Measurements from ENCODE around the gene PIK3C2G.

PIK3C2G gene

DNA sequence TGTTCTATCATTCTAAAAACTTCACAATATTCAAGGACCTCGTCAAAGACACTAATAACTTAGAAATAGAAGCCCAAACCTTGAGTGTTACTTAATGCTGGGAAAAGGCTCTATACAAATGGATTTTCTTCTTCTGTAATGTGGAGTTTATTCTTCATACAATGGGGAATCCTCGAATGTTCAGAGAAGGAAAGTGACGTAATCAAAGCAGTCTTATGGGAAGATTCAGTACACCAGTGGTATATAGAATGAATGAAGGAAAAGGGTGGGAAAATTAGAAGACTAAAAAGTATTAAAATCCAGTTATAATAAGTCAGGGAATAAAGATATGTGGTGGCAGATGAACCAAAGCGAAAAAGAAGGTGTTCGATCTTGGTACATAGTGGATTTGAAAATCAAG is 370.0 kb downstream of the PIK3C2G start:
- no peaks in the 10 kb centered on the region for H3K9me2 ChIP-seq (replicated peaks; ENCODE audit: control insufficient read depth, low read length)
- H3K4me1 ChIP-seq (ENCODE audit: control insufficient read depth, low read length): no peaks in the 10 kb centered on the region
- H3K79me2 ChIP-seq (ENCODE audit: control insufficient read depth, low read length): no peaks in the 10 kb centered on the region
- H3K4me2 ChIP-seq (ENCODE audit: low read length): no peak overlapping the region
- no peaks in the 10 kb centered on the region for H3K9me3 ChIP-seq (ENCODE audit: control insufficient read depth, insufficient read depth, low read length)
- TF ChIP-seq EZH2phosphoT487 (IDR thresholded peaks at IDR 0.05; ENCODE audit: borderline replicate concordance, low read length) (no peak), CTCF (IDR thresholded peaks at IDR 0.05; ENCODE audit: low read depth, low read length, poor library complexity, severe bottlenecking) (no peak)
- H3K27me3 ChIP-seq (ENCODE audit: control insufficient read depth, low read length): no peaks in the 10 kb centered on the region
- no peaks in the 10 kb centered on the region for H4K20me1 ChIP-seq (ENCODE audit: control insufficient read depth, insufficient read depth, low read depth, low read length)
- H3K27ac ChIP-seq (ENCODE audit: low read depth, low read length): no peak overlapping the region
- no peaks in the 10 kb centered on the region for H3F3A ChIP-seq (ENCODE audit: control insufficient read depth, insufficient read depth)
- H3K36me3 ChIP-seq (ENCODE audit: control insufficient read depth, low read length): no peaks in the 10 kb centered on the region
- no peak overlapping the region for H3K4me3 ChIP-seq (ENCODE audit: low read length)

DNA sequence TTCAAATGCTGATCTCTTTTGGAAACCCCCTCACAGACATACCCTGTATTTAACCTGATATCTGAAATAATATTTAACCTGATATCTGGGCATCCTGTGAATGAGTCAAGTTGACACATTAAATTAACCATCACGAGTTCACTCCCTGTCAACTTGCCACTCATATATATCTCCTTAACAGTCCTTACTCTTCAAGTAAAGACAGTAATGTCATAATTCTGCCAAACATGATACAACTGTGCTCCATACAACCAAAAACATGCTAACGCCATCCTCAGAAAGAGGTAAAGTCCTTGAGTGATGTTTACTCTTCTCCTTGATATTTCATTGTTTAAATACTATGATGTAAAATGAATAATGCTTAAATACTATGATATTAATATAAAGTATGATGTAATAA is 371.5 kb downstream of the PIK3C2G start:
- Histone ChIP-seq H3K4me2 (ENCODE audit: low read length) (no peak overlapping the region), H3K9me3 (ENCODE audit: control insufficient read depth, insufficient read depth, low read length) (no peaks in the 10 kb centered on the region), H3K27me3 (ENCODE audit: control insufficient read depth, low read length) (no peaks in the 10 kb centered on the region), H3K36me3 (ENCODE audit: control insufficient read depth, low read length) (no peaks in the 10 kb centered on the region), H3K4me1 (ENCODE audit: control insufficient read depth, low read length) (no peaks in the 10 kb centered on the region), H3K27ac (ENCODE audit: low read depth, low read length) (no peak overlapping the region), H3K79me2 (ENCODE audit: control insufficient read depth, low read length) (no peaks in the 10 kb centered on the region), H3K4me3 (ENCODE audit: low read length) (no peak overlapping the region), H4K20me1 (ENCODE audit: control insufficient read depth, insufficient read depth, low read depth, low read length) (no peaks in the 10 kb centered on the region), H3K9me2 (replicated peaks; ENCODE audit: control insufficient read depth, low read length) (no peaks in the 10 kb centered on the region), H3F3A (ENCODE audit: control insufficient read depth, insufficient read depth) (no peaks in the 10 kb centered on the region)
- no peak for TF ChIP-seq CTCF (IDR thresholded peaks at IDR 0.05; ENCODE audit: low read depth, low read length, poor library complexity, severe bottlenecking)
- no peak for TF ChIP-seq EZH2phosphoT487 (IDR thresholded peaks at IDR 0.05; ENCODE audit: borderline replicate concordance, low read length)

DNA sequence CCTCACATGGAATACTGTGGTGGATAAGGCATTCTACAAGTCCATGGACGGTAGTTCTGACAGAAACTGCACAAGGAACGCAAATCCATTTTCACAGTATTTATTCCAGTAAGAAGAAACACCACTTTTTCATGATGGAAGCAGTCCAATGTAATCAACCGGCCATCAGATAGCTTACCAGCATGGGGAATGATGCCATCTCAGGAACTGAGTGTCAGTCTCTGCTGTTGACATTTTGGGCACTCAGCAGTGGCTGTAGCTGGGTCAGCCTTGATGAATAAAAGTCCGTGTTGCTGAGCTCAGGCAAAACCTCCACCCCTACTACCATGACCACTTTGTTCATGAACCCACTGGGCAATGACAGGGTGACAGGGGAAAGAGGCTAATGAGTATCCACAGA is 373.1 kb downstream of the PIK3C2G start:
- H3K27ac ChIP-seq (ENCODE audit: low read depth, low read length): no peak overlapping the region
- H3K4me2 ChIP-seq (ENCODE audit: low read length): no peak overlapping the region
- no peaks in the 10 kb centered on the region for H3F3A ChIP-seq (ENCODE audit: control insufficient read depth, insufficient read depth)
- H3K36me3 ChIP-seq (ENCODE audit: control insufficient read depth, low read length): no peaks in the 10 kb centered on the region
- no peaks in the 10 kb centered on the region for H3K27me3 ChIP-seq (ENCODE audit: control insufficient read depth, low read length)
- no peaks in the 10 kb centered on the region for H3K79me2 ChIP-seq (ENCODE audit: control insufficient read depth, low read length)
- no peaks in the 10 kb centered on the region; the same call in 1 of the 2 replicates for H3K9me2 ChIP-seq (replicated peaks; ENCODE audit: control insufficient read depth, low read length)
- no peak overlapping the region for H3K4me3 ChIP-seq (ENCODE audit: low read length)
- H3K4me1 ChIP-seq (ENCODE audit: control insufficient read depth, low read length): no peaks in the 10 kb centered on the region
- H3K9me3 ChIP-seq (ENCODE audit: control insufficient read depth, insufficient read depth, low read length): no peaks in the 10 kb centered on the region
- TF ChIP-seq EZH2phosphoT487 (IDR thresholded peaks at IDR 0.05; ENCODE audit: borderline replicate concordance, low read length) (no peak), CTCF (IDR thresholded peaks at IDR 0.05; ENCODE audit: low read depth, low read length, poor library complexity, severe bottlenecking) (no peak)
- no peaks in the 10 kb centered on the region for H4K20me1 ChIP-seq (ENCODE audit: control insufficient read depth, insufficient read depth, low read depth, low read length)
